Fibroblast of upper back skin (primary cell): ENCODE measurements around the gene CAPN10.

Experiments used
- DNase-seq: peaks from one replicate; pipeline ENCODE4 v3.0.0-alpha.2; 2013

CAPN10 gene

DNA sequence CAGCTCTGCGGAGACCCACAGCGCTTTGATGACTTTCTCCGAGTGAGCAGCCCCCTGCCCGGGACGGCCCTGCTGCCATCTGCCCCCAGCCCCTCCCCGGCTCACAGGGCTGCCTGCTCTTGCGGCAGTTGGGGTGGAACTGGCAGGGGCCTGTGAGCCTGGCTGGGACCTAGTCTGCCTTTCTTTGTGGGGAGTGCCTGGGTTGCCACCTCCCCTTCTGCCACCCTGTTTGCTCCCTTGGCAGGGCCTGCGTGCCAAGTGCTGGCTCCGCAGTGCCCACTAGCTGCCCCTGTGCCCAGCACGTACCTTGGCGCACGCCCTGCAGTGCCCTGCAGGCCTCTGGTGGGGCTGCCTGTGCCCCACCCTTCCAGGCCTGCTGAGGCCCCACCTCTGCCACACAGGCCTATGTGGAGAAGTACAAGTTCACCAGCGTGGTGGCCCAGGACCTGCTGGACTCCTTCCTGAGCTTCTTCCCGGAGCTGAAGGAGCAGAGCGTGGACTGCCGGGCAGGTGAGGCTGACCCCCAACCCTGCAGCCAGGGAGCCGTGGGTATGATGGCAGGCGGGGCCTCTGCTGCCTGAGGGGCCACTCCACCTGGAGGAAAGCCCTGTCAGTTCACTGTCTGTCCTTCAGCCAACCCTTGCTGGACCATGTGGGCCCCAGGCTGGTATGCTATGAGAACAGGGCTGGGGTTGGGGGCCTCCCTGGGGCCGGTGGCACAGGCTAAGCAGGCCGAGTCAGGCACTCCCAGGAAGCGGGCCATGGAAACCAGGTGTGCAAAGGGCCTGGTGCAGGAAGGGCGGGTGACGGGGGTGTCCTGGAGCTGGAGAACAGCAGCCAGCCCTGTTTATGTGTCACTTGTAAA is 11.2 kb upstream of the CAPN10 start:
- no peak for DNase-seq

DNA sequence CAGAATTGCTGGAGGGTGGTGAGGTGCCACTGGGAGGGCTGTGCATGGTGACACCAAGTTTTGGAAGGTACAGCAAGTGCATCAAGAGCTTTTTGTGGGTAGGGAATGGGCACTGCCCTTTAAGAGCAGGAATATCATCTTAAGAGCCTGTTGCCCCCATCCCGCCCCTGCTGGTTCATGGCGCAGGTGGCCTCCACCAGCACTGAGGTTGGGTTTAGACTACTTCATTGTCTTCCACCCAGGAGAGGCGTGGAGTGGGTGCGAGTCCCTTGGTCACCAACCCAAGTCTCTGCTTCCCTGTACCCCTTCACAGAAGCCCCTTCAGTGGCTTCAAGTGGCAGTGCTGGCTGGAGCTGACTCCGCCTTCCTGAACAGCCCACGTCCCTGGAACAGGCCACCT is 10.5 kb upstream of the CAPN10 start:
- no peak for DNase-seq

DNA sequence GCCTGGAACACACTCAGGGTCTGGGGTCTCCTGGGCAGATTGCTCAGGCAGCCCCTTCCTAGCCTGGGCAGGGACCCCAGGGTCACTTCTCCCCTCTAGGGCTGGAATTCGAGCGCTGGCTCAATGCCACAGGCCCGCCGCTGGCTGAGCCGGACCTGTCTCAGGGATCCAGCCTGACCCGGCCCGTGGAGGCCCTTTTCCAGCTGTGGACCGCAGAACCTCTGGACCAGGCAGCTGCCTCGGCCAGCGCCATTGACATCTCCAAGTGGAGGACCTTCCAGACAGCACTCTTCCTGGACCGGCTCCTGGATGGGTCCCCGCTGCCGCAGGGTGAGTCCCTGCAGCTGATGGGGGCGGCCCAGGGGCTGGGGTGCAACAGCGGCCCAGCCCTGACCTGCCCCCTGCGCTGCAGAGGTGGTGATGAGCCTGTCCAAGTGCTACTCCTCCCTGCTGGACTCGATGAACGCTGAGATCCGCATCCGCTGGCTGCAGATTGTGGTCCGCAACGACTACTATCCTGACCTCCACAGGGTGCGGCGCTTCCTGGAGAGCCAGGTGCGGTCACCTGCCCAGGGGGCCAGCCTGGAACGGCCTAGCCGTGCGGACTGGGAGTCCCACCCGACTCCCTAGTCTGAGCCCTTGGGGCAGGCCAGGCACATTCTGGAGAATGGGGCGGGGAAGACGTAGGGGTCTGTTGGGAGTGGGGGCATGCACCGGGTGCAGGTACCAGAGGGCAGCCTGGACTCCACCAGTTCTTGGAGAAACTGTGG is 9.9 kb upstream of the CAPN10 start:
- DNase-seq, result no peak

DNA sequence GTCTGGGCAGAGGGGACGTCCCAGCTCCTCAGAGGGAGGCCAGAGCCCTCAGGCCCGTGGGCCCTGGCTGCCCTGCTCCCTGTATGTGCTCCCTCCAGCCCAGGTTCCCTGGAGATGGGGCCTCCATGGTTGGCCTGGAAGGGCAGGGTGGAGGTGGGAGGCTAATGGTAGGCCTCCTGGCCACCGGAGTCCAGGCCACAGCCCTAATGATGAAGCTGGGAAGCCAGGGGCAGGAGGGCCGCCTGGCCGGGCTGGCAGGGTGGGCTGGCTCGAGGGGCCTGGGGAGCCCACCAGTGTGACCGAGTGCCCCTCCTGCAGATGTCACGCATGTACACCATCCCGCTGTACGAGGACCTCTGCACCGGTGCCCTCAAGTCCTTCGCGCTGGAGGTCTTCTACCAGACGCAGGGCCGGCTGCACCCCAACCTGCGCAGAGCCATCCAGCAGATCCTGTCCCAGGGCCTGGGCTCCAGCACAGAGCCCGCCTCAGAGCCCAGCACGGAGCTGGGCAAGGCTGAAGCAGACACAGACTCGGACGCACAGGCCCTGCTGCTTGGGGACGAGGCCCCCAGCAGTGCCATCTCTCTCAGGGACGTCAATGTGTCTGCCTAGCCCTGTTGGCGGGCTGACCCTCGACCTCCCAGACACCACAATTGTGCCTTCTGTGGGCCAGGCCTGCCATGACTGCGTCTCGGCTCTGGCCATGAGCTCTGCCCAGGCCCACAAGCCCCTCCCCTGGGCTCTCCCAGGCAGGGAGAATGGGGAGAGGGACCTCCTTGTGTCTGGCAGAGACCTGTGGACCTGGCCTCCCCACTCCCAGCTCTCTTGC is 9.0 kb upstream of the CAPN10 start:
- DNase-seq, result no peak

DNA sequence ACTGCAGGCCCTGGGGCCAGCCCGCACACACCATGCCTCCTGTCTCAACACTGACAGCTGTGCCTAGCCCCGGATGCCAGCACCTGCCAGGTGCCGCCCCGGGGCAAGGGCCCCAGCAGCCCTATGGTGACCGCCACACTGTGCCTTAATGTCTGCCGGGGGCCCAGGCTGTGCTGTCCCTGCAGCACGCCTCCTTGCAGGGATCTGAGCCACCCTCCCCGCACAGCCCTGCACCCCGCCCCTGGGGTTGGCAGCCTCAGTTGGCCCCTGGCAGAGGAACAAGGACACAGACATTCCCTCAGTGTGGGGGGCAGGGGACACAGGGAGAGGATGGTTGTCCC is 8.5 kb upstream of the CAPN10 start:
- DNase-seq, result no peak

DNA sequence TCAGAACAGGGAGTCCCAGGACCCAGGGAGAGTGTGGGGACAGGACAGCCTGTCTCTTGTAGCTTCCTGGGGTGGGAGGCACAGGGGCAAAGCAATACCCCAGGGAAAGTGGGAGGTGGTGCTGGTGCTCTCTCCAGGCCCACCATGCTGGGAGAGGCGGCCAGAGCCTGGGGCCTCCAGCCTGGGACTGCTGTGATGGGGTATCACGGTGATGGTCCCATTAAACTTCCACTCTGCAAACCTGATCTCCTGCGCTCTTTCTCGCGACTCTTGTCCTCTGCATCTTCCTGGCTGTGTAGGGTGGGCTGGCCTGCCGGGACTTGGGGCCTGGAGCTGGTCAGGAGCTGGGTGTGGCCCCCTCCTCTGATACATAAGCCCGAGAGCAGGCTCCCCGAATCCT is 8.0 kb upstream of the CAPN10 start:
- DNase-seq, result no peak

DNA sequence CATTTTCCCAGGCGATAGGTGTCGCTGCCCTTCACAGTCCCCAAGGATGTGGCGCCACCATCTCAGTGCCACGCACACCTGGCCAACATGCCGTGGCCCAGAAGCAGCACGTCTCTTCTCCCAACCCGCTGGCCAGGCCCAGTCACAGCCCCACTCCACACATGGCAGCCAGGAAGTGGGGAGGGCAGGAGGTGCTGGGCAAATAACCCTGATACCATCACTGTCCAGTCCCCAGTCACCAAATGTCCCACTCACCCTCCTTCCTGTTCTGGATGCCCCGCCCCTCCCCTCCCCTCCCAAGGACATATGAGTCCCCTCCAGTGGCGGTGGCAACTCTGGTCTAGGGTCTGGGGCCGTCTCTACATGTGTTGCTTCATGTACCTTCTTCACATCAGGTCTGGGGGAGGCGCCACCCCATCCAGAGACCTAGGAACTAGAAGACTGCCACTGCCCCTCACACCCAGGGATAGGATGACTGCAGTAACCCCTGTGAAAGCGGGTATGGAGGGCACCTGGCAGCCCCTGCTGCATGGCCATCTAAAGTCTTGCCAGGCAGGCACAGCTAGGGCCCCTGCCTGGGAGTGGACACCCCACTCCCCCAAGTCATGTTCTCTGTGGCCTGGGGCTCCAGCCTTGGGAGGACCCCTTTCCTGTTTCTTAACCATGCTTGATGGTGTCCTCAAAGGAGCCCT is 7.3 kb upstream of the CAPN10 start:
- no peak for DNase-seq

DNA sequence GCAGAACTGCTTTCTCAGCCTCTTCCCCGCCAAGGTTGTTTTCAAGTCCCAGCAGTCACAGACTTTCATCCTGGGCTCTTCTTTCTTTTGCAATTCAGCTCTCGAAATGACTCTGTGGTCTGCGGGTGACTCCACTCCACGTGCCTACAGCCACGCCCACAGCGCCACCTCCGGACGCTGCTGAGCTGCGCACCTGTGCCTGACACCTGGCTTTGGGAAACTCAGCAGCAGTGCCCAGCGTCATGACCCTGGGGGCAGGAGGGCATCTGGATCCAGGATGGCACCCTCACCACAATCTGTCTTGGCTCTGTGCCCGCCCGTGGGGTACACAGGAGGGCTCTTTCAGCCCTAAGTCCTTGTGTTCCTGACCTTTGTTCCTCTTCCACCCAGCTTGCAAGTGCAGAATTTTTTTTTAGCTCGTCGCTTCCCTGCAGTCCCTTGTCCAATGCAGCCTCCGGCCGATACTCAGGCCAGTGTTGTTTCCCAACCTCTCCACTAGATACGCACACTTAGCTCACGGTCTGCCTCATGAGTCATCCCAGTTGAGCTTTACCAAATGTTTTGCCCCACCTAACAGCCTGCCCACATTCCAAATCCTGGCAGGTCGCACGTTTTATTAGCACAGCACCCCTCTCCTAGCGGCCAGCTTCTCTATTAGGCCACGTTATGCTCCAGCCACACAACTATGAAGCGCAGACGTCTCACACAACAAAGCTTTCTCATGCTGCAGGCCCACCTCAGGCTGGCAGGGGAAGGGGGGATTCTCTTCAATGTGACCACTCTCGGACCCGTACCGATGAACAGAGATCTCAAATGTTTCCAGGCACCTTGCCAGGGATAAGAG is 6.5 kb upstream of the CAPN10 start:
- DNase-seq, result peak; percentile 43

DNA sequence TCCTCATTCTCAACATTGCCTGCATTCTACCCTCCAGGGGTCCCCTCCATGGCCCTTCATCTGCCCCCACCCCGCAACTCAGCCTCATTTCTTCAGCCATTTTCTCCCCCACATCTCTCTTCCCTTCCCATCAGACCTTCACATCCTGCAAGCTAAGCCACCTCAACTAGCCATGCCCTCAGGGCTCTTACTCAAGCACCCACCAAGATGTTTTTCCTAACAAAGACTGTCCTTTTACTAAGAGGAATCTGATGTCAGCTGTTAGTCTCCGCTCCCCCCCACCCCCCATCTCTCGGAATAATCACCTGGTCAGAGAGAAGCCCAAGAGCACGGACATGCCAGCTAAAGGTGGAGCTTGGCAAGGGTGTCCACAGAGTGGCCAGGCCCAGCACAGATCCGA is 4.7 kb upstream of the CAPN10 start:
- DNase-seq, result no peak

DNA sequence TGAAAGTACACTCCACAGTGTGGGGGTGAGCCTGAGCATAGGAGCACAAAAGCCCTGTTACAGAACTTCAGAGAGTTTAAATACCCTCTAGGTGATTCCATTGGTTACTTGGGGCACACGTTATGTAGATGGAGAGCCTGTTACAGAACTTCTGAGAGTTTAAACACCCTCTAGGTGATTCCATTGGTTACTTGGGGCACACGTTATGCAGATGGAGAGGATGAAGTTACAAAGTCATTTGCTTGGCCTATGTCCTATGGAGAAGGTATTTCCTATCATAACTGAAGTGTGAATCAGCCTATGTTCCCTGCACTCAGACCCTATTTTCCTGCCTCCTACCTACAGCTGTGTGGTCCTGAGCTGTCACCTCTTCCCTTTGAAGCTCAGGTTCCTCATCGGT is 3.8 kb upstream of the CAPN10 start:
- DNase-seq, result no peak

DNA sequence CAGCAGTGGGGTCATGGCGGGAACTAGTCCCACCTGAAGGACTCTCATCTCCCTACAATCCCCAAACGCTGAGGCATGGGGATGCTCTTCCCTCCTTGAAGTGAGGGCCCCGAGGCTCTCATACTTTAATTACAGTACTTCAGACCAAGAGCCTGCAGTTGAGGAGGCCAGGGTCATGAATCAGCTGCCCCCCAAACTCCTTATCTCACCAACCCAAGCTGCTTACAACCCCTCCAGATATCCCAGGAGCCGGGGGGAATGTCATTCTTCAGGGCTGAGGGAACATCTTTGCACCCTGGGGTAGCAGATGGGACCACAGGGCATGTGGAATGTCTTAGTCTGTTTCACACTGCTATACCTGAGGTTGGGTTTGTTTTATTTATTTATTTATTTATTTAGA is 2.8 kb upstream of the CAPN10 start:
- DNase-seq, result no peak

DNA sequence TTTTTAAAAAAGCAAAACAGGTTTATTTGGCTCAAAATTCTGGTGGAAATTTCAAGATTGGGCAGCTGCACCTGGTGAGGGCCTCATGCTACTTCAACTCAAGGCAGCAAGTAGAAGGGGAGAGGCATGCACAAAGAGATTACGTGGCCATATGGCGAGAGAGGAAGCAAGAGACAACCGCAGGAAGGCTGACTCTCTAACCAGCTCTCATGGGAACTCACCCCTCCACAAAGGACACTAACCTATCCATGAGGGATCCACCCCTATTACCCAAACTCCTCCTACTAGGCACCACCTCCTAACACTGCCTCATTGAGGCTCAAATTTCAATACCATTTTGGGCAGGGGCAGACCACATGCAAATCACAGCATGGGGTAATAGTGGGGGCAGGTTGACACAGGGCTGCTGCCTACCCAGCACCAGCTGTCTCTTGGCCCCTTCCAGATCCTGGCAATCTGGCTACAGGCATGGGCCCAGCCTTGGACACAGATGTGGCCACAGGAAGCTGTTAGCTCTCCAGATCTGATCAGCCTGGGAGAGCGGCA is 2.0 kb upstream of the CAPN10 start:
- DNase-seq, result peak; percentile 28

DNA sequence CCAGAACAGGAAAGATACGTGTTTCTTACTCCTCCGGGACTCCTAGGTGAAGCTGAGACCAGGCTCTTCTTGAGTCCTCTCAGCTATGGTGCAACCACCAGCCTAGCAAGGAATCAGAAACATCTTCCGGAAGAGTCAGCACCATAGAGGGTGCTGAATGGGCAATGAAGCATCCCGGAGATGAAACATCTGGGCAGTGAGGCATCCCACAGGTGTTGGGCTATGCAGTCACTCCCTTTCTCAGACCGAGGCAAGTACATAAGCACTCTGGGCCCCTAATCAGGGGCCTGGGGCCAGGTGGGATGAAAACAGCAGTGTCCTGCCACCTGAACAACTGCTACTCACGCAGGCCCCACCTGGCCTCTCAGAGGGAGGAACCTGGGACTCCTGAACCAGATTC is 1.4 kb upstream of the CAPN10 start:
- no peak for DNase-seq

DNA sequence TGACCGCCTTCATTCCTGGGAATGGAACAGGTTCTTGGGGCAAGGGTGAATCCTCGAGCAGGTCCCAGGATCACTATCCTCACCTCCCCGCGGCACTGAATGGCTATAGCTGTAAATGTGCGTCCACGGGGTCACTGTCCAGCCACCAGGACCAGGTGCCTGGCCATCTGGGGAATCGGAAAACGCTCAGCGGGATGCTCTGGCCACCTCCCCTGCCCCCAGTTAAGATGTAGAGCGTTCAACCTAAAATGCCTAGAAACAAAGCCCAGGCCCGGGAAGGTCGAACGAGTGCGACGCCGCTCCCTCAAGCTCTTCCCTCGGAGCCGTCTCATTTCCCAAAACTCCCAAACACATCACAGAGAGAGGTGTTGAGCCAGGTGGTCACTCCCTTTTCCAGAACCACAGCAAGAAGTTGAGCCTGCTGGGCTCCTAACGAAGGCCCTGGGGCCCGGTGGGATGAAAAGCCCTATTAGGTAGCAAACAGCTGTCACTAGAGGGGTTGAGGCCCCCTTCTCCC is 795 bp upstream of the CAPN10 start:
- no peak for DNase-seq

DNA sequence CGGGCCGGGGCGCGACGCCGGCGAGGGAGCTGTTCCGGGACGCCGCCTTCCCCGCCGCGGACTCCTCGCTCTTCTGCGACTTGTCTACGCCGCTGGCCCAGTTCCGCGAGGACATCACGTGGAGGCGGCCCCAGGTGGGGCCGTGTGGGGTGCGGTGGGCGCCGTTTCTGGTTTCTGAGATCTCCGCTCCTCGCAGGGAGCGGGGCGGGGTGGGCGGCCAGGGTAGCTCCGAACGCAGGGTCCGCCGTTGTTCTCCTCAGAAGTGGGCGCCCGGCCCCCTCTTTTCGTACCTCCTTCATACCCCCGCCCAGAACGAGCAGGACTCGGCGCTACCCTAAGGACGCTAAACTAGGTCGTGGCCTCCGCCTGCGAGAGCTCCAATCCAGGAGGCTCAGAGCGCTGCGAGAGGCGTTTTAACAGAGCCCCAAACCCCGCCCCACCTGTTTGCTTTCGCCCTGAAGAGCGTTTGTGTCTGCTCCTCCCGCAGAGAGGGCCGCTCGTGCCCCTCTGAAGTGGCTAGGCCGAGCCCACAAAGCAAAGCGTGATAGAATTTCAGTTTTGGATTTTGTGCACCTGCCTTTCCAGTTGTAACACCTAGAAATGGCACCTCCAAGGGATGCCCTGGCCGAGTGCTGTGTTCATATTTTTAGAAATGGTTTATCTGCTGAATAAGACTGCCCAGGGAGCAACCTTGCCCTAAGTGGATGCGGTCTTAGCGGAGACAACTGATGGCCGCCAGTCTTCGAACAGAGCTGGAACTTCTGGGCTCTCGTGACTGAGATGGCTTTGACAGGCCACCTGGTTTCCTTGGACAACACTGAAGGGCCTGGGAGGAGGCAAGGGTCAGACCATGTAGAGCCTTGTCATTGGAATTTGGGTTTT is 626 bp downstream of the CAPN10 start:
- no peak for DNase-seq

DNA sequence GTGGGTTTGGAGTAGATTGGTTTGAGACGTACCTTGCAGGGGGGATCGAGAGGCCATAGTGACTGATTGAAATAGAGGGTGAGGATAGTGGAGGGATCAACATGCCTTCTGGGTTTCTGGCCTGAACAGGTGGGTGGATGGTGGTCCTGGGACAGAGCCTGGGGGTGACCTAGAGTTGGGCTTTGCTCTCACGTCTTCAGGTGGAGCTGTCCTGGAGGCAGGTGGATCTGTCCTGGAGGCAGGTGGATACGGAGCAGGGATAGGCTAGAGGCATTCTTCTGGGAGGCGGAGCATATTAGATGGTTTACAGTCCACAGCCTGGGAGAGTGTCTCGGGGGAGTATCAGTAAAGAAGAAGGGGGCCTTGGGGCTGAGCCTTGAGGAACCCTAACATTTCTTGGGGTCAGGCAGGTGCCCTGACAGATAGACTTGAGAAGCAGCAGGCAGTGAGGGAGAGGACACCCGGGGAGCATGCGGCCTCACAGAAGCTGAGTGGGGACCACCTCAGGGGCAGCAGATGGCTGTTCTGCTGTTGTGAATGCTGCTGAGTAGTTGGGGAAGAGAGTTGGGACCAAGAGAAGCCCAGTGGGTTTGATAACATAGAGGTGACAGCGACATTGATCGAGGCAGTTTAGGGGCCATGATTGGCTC is 1.6 kb downstream of the CAPN10 start:
- no peak for DNase-seq

DNA sequence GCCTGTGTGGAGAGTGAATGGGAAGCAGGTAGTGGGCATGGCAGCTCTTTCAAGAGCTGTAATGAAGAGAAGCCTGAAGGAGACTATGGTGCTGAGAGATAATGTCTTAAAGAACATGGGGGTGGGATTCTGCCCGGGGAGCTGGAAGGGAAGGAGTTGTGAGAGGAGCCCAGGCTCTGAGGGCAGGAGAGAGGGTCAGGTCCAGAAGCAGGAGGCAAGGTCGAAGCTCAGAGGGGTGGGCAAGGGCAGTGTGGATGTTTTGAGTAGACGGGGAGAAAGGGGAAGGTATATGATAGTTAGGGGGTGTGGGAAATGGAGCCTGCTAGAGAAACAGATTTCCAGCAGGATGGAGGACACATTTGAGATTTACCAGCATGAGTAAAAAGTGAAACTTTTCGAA is 2.1 kb downstream of the CAPN10 start:
- DNase-seq, result no peak

DNA sequence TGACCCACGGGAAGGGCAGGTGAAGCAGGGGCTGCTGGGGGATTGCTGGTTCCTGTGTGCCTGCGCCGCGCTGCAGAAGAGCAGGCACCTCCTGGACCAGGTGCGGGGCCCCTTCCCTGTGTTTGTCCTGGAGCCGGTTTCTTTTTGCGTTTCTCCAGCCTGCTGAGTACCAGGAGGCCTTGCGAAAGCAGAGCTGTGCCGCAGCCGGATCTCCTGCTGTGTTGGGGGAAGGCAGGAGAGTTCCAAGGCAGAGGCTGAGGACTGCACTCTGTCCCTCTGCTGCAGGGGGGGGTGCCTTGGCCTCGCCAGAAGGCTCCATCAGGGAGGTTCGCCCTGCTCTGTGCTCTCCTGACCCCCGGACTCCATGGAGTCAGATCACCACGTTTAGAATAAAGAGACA is 2.8 kb downstream of the CAPN10 start:
- no peak for DNase-seq

DNA sequence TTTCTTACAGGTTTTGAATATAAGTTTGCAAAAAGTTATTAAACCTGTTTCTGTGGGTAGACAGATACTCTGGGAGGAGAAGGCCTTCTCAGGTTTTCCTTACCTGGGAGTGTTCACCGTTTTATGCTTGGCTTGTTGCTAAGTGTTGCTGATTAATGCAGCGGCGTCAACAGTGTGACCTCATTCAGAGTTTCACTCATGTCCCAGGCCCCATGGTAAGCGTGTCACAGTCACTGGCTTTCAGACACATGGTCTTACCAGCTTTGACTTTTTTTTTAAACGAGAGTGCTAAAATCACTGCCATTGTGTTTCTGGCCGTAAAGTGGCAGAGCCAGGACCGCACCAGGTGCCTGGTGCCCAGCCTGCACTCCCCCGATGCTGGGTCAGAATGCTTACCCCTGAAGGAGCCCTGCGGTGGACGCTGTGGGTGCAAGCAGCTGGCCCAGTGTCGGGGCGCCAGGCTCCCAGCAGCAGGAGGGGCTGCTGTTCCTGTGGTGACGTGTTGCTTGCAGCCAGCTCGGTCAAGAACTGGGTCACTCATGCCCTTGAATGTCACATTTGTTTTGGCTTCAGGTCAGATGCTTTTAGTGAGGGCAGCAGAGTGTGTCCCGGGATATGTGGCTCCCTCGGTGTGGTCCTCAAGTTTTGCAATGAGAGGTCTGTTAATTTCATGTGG is 3.5 kb downstream of the CAPN10 start:
- DNase-seq, result no peak
